ENCODE data around the gene GTF2I. TPM values are rescaled to one million over a fixed set of nuclear protein-coding genes. Genes with fewer than 3 reads are reported as not detected.

The GTF2I gene
- total RNA-seq, 1 donor from 2014 or later = 214 TPM

DNA sequence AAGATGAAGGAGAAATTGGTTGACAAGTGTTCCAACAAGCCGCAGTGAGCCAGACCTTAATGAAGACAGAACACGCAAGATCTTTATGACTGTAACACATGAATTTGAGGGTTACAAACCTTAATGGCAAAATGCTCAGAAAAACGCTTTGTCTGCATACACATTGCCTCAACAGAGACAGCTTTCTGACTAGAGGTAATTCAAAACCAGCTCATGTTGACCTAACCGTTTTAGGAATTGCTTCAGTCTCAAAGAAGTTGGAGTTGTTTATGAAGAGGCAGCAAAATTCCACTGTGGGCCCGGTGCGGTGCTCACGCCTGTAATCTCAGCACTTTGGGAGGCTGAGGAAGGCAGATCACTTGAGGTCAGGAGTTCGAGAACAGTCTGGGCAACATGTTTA is 2.2 kb upstream of the GTF2I start:
- TF ChIP-seq, protein P1, sequence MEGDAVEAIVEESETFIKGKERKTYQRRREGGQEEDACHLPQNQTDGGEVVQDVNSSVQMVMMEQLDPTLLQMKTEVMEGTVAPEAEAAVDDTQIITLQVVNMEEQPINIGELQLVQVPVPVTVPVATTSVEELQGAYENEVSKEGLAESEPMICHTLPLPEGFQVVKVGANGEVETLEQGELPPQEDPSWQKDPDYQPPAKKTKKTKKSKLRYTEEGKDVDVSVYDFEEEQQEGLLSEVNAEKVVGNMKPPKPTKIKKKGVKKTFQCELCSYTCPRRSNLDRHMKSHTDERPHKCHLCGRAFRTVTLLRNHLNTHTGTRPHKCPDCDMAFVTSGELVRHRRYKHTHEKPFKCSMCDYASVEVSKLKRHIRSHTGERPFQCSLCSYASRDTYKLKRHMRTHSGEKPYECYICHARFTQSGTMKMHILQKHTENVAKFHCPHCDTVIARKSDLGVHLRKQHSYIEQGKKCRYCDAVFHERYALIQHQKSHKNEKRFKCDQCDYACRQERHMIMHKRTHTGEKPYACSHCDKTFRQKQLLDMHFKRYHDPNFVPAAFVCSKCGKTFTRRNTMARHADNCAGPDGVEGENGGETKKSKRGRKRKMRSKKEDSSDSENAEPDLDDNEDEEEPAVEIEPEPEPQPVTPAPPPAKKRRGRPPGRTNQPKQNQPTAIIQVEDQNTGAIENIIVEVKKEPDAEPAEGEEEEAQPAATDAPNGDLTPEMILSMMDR (IDR thresholded peaks at IDR 0.05) = no peak
- peak overlapping the region; percentile 99 for H3K27ac ChIP-seq
- H3K36me3 ChIP-seq = no peaks in the 10 kb centered on the region
- DNase-seq (no peak), ATAC-seq (no peak)
- intact Hi-C loops (cut with DNase I) = no loop called here
- no peaks in the 10 kb centered on the region for H3K9me3 ChIP-seq
- H3K4me3 ChIP-seq = peak overlapping the region; percentile 100
- no peaks in the 10 kb centered on the region for H3K27me3 ChIP-seq (ENCODE audit: low read depth)
- H3K4me1 ChIP-seq = peaks cover 29% of the 10 kb centered on the region

DNA sequence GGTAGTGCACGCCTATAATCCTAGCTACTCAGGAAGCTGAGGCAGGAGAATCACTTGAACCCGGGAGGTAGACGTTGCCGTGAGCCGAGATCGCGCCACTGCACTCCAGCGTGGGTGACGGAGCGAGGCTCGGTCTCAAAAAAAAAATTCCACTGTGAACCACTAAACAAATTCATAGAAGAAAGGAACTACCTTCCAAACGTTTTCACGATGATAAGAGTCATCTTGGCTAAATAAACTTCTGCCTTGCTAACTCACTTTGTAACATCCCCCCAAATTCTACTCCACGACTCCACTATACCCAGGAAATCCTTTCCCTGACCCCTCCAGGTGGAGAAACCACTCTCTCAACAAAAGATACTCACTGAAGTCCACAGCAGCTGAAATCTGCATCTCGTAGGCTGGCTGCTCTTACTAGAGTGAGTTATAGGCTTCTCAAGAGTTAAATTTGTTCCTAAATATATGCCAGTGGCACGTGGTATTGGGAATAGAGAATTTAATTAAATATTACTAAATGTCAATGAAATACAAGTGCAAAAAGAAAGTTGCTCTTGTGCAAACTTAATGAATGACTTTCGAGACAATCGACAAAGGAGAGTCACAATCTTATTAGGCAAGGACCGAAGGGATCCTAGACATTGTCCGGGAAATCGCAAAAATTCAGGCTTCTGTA is 1.6 kb upstream of the GTF2I start:
- Histone ChIP-seq H3K36me3 (no peaks in the 10 kb centered on the region), H3K9me3 (no peaks in the 10 kb centered on the region), H3K27ac (peak overlapping the region; percentile 99), H3K4me3 (peak overlapping the region; percentile 100), H3K4me1 (peaks cover 30% of the 10 kb centered on the region), H3K27me3 (ENCODE audit: low read depth) (no peaks in the 10 kb centered on the region)
- DNase-seq (no peak), ATAC-seq (no peak)
- TF ChIP-seq, protein P1 (IDR thresholded peaks at IDR 0.05) = no peak
- intact Hi-C loops (cut with DNase I) = no loop called here

DNA sequence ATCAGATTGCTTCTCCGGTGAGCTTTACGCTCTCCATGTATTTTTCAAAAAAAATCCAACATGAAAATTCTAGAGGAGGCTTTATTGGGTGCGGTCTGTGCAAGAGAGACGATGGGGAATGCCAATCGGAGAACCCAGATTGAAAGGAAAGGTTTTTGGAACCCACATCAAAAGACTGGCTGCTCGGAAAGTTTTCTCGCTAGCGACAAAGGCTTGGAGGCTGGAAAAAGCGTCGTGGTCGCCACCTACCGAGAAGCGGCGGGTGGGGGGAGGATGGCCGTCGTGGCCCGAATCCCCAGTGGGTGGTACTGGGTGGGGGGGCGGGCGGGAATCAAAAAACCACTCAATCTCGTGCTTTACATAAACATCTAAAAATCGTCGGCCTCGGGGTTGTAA is 1.1 kb upstream of the GTF2I start:
- peak in 1 of 2 donors; percentile 34 for ATAC-seq
- peak overlapping the region; percentile 99 for H3K27ac ChIP-seq
- DNase-seq = no peak
- no peaks in the 10 kb centered on the region for H3K27me3 ChIP-seq (ENCODE audit: low read depth)
- H3K36me3 ChIP-seq = no peaks in the 10 kb centered on the region
- H3K9me3 ChIP-seq = no peaks in the 10 kb centered on the region
- H3K4me3 ChIP-seq = peak overlapping the region; percentile 100
- H3K4me1 ChIP-seq = peaks cover 35% of the 10 kb centered on the region
- intact Hi-C loops (cut with DNase I) = no loop called here
- TF ChIP-seq, protein P1 (IDR thresholded peaks at IDR 0.05) = peak; percentile 24

DNA sequence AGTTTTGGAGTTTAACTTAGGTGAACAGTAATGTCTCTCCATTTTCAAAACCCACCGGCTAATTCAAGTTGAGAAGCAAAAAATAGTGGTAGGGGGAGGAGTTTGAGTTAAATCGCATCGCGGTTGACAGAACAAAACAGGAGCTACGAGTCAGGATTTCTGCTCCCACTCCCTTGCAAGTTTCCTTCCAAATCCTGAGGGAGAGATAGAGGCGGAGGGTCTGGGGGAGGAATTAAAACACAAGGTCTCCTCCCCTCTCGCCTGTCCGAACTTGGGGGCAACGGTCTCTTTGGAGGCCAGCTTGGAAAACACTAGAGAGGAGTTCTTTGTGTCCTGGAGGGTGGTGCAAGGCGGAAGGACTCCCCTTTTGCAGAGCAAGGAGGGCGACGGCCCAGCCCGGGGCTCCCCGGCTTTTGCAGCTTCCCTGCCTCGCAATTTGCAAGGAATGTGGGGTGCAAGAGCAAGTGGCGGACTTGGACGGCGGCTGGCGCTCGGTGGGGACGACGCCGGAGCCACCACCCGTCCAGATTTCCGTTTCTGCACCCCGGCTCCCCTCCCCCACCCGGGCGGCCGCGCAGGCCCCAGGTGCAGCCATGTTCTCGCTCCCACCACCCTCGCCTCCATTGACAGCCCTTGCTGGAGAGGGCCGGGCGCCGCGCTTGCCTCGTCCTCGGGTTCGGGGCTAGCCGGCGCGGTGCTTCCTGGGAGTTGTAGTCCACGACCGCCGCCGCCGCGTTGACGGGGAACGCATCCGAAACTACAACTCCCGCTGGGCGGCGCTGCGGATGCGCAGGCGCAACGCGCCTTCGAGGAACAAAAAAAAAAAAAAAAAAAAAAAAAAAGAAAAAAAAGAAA is 454 bp upstream of the GTF2I start:
- peak; percentile 93 to 94 for ATAC-seq
- intact Hi-C loops (cut with DNase I) = no loop called here

More for the DNA sequence above, 454 bp upstream of the GTF2I start:
- Histone ChIP-seq H3K9me3 (no peaks in the 10 kb centered on the region), H3K27ac (peak overlapping the region; percentile 99), H3K4me3 (peak overlapping the region; percentile 100), H3K36me3 (no peaks in the 10 kb centered on the region), H3K4me1 (peaks cover 41% of the 10 kb centered on the region), H3K27me3 (ENCODE audit: low read depth) (no peaks in the 10 kb centered on the region)
- peak; percentile 100 for DNase-seq
- TF ChIP-seq, protein P1 (IDR thresholded peaks at IDR 0.05) = peak; percentile 24
